ENCODE data around the gene NDEL1. TPM values are rescaled to one million over a fixed set of nuclear protein-coding genes. Genes with fewer than 3 reads are reported as not detected.

NDEL1 gene
- total RNA-seq, 5 donors from 2014 or later (not counting 1 experiment from before 2014, with no cell fraction given), result 83.4 to 241 (median 99.0) TPM

GRCh38 chr17:8475227-8475626, 39.5 kb downstream of the NDEL1 start:
- ChIA-PET CTCF (no interaction called here), POLR2A (no interaction called here)
- H3K4me3 Mint-ChIP-seq, result no peak overlapping the region
- H3K36me3 Mint-ChIP-seq, result peaks cover 58% of the 10 kb centered on the region
- ATAC-seq (replicated peaks in 1 of 4), result no peak
- Histone ChIP-seq H3K36me3 (ENCODE audit: control insufficient read depth in 2 of 2, extremely low read depth in 1 of 2, insufficient read depth in 1 of 2, low read length in 1 of 2) (peaks cover 32 to 75% of the 10 kb centered on the region in 2 donors), H3K4me1 (ENCODE audit: control insufficient read depth in 1 of 2, extremely low read depth in 1 of 2, insufficient read depth in 2 of 2, low read length in 2 of 2) (no peaks in the 10 kb centered on the region), H3K9me3 (no peaks in the 10 kb centered on the region), H3K4me3 (ENCODE audit: control insufficient read depth in 1 of 2, extremely low read depth in 1 of 2, low read length in 1 of 2) (no peak overlapping the region), H3K27ac (ENCODE audit: low read length) (no peak overlapping the region), H3K27me3 (replicated peaks in 1 of 2; ENCODE audit: control insufficient read depth in 2 of 2, extremely low read depth in 1 of 2, insufficient read depth in 2 of 2, low read length in 1 of 2) (no peaks in the 10 kb centered on the region)
- 97% methylated on average over 8 of the region's 9 CpGs for WGBS (ENCODE audit: insufficient coverage)
- H3K9me3 Mint-ChIP-seq, result no peaks in the 10 kb centered on the region
- H3K4me1 Mint-ChIP-seq, result peaks cover 0 to 1% (median 0%) of the 10 kb centered on the region in 3 donors
- H3K27ac Mint-ChIP-seq, result no peak overlapping the region
- H3K27me3 Mint-ChIP-seq, result no peaks in the 10 kb centered on the region
- DNase-seq, result no peak

DNA sequence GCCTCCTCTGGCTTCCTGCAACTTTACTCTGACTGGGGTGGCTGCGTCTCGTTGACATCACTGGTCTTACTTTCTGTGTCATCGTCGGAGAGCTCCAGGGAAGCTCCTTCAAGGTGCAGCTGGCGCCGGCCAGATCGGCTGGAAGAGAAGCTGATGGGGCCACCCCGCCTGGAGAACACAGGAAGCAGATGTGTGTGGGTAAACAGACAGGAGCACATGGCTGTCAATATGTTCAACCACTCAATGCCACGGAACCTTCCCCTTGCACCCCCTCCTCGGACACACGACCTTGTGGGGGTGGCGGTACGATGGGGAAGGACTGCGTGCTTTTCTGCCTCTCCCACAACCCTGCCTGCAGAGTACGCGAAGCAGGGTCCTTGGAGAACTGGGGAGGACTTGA, 40.1 kb downstream of the NDEL1 start:
- Mint-ChIP-seq H3K9me3 (no peaks in the 10 kb centered on the region), H3K27me3 (no peaks in the 10 kb centered on the region), H3K36me3 (peaks cover 58% of the 10 kb centered on the region), H3K4me3 (no peak overlapping the region), H3K27ac (no peak overlapping the region), H3K4me1 (peaks cover 0 to 1% (median 0%) of the 10 kb centered on the region in 3 donors)
- WGBS (ENCODE audit: insufficient coverage), result no CpG with 5 or more reads among the region's 16 CpGs
- ChIA-PET CTCF (no interaction called here), POLR2A (interaction anchor here (0.5 kb wide), 2 partner anchors 67 to 1608 kb away, joined by 5 to 8 read pairs; no protein-coding TSS in a partner anchor)
- no peaks in the 10 kb centered on the region for H3K4me1 ChIP-seq (ENCODE audit: control insufficient read depth in 1 of 2, extremely low read depth in 1 of 2, insufficient read depth in 2 of 2, low read length in 2 of 2)
- H3K4me3 ChIP-seq (ENCODE audit: control insufficient read depth in 1 of 2, extremely low read depth in 1 of 2, low read length in 1 of 2), result no peak overlapping the region
- no peak overlapping the region for H3K27ac ChIP-seq (ENCODE audit: low read length)
- ATAC-seq (replicated peaks in 1 of 4) (no peak), DNase-seq (no peak)
- peaks cover 27 to 73% of the 10 kb centered on the region in 2 donors for H3K36me3 ChIP-seq (ENCODE audit: control insufficient read depth in 2 of 2, extremely low read depth in 1 of 2, insufficient read depth in 1 of 2, low read length in 1 of 2)
- H3K27me3 ChIP-seq (replicated peaks in 1 of 2; ENCODE audit: control insufficient read depth in 2 of 2, extremely low read depth in 1 of 2, insufficient read depth in 2 of 2, low read length in 1 of 2), result no peaks in the 10 kb centered on the region
- H3K9me3 ChIP-seq, result no peaks in the 10 kb centered on the region

GRCh38 chr17:8476741-8477140, 41.1 kb downstream of the NDEL1 start:
- no peaks in the 10 kb centered on the region for H3K27me3 Mint-ChIP-seq
- ATAC-seq (replicated peaks in 1 of 4), result no peak
- no peaks in the 10 kb centered on the region for H3K9me3 Mint-ChIP-seq
- CTCF ChIA-PET, result no interaction called here
- H3K4me1 Mint-ChIP-seq, result no peaks in the 10 kb centered on the region
- no peak overlapping the region for H3K27ac ChIP-seq (ENCODE audit: low read length)
- WGBS (ENCODE audit: insufficient coverage), result 95% methylated on average over 21 of the region's 22 CpGs
- no peaks in the 10 kb centered on the region for H3K27me3 ChIP-seq (replicated peaks in 1 of 2; ENCODE audit: control insufficient read depth in 2 of 2, extremely low read depth in 1 of 2, insufficient read depth in 2 of 2, low read length in 1 of 2)
- POLR2A ChIA-PET, result no interaction called here
- H3K9me3 ChIP-seq, result no peaks in the 10 kb centered on the region
- no peak for DNase-seq
- no peak overlapping the region for H3K4me3 Mint-ChIP-seq
- H3K36me3 ChIP-seq (ENCODE audit: control insufficient read depth in 2 of 2, extremely low read depth in 1 of 2, insufficient read depth in 1 of 2, low read length in 1 of 2), result peaks cover 19 to 73% of the 10 kb centered on the region in 2 donors
- H3K27ac Mint-ChIP-seq, result no peak overlapping the region
- no peaks in the 10 kb centered on the region for H3K4me1 ChIP-seq (ENCODE audit: control insufficient read depth in 1 of 2, extremely low read depth in 1 of 2, insufficient read depth in 2 of 2, low read length in 2 of 2)
- no peak overlapping the region for H3K4me3 ChIP-seq (ENCODE audit: control insufficient read depth in 1 of 2, extremely low read depth in 1 of 2, low read length in 1 of 2)
- H3K36me3 Mint-ChIP-seq, result peaks cover 61% of the 10 kb centered on the region

DNA sequence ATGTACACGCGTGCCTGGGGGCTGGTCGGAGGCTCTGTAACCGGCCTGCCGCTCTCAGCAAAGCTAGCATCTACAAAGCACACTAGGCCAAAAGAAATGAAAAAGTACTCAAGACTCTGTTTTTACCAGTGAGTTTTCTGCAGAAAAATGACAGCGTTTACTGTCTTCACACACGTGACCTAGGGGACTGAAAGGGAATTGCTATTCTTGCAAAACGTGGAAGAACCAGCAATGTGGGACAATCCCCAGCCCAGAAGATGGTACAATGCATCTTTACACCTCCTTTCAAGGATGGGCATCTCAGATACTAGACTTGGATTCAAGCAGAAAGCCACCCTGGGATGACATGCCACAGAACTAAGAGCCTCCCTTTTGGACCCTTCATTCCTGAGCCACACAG, 41.5 kb downstream of the NDEL1 start:
- no peak for DNase-seq
- ChIA-PET POLR2A (interaction anchor here in 1 of 2 donors (0.7 kb wide), 1 partner anchor 19 kb away, joined by 3 read pairs; no protein-coding TSS in a partner anchor), CTCF (no interaction called here)
- H3K9me3 Mint-ChIP-seq, result no peaks in the 10 kb centered on the region
- Histone ChIP-seq H3K27me3 (replicated peaks in 1 of 2; ENCODE audit: control insufficient read depth in 2 of 2, extremely low read depth in 1 of 2, insufficient read depth in 2 of 2, low read length in 1 of 2) (no peaks in the 10 kb centered on the region), H3K9me3 (no peaks in the 10 kb centered on the region), H3K36me3 (ENCODE audit: control insufficient read depth in 2 of 2, extremely low read depth in 1 of 2, insufficient read depth in 1 of 2, low read length in 1 of 2) (peaks cover 16 to 71% of the 10 kb centered on the region in 2 donors), H3K4me3 (ENCODE audit: control insufficient read depth in 1 of 2, extremely low read depth in 1 of 2, low read length in 1 of 2) (no peak overlapping the region), H3K4me1 (ENCODE audit: control insufficient read depth in 1 of 2, extremely low read depth in 1 of 2, insufficient read depth in 2 of 2, low read length in 2 of 2) (no peaks in the 10 kb centered on the region), H3K27ac (ENCODE audit: low read length) (no peak overlapping the region)
- 98% methylated on average over 8 of the region's 8 CpGs for WGBS (ENCODE audit: insufficient coverage)
- peaks cover 65% of the 10 kb centered on the region for H3K36me3 Mint-ChIP-seq
- peak in 1 of 4 experiments; percentile 2 for ATAC-seq (replicated peaks in 1 of 4)
- no peak overlapping the region for H3K27ac Mint-ChIP-seq
- no peak overlapping the region for H3K4me3 Mint-ChIP-seq
- no peaks in the 10 kb centered on the region for H3K27me3 Mint-ChIP-seq
- no peaks in the 10 kb centered on the region for H3K4me1 Mint-ChIP-seq

DNA sequence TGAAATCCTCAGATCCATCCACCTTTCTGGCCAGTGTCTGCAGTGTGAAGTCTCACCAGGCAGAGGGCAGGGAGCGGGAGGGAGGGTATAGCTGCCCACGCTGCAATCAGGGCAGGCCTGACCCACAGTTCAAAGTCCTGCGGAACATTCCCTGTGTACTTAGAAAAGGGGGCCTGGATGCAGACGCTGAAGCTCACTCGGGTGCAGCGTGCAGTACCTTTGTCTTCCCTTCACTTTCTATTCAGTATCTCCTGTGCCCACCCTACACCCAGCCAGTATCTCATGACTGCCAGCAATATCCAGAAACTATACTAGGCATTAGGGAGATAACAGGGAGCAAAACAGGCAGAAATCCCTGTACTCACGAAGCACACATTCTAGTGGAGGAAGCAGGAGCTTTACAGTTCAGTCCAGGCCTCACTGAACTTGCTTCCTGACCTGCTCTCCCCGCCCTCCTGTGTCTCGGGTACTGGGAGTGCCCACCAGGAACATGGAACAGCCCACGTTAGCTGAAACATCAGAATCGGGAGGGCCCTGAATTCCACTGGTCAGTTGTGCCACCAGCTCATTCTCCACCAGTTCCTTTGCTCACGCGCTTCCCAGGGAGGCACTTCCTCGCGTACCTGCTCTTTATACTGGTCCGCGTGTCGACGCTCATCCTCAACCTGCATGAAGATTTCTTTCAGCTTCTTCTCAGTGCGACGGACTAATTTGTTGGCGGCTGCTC, 42.2 kb downstream of the NDEL1 start:
- Mint-ChIP-seq H3K9me3 (peaks cover 0 to under 1% (median 0%) of the 10 kb centered on the region in 3 donors), H3K36me3 (peaks cover 69% of the 10 kb centered on the region), H3K27ac (no peak overlapping the region), H3K4me1 (no peaks in the 10 kb centered on the region), H3K27me3 (no peaks in the 10 kb centered on the region), H3K4me3 (no peak overlapping the region)
- WGBS (ENCODE audit: insufficient coverage), result 98% methylated on average over 19 of the region's 22 CpGs
- no peaks in the 10 kb centered on the region for H3K27me3 ChIP-seq (replicated peaks in 1 of 2; ENCODE audit: control insufficient read depth in 2 of 2, extremely low read depth in 1 of 2, insufficient read depth in 2 of 2, low read length in 1 of 2)
- H3K36me3 ChIP-seq (ENCODE audit: control insufficient read depth in 2 of 2, extremely low read depth in 1 of 2, insufficient read depth in 1 of 2, low read length in 1 of 2), result peaks cover 19 to 65% of the 10 kb centered on the region in 2 donors
- H3K27ac ChIP-seq (ENCODE audit: low read length), result no peak overlapping the region
- ChIA-PET POLR2A (interaction anchor here in 1 of 2 donors (0.7 kb wide), 1 partner anchor 18 kb away, joined by 3 read pairs; no protein-coding TSS in a partner anchor), CTCF (no interaction called here)
- ATAC-seq (replicated peaks in 1 of 4), result peak in 1 of 4 experiments; percentile 13
- no peak overlapping the region for H3K4me3 ChIP-seq (ENCODE audit: control insufficient read depth in 1 of 2, extremely low read depth in 1 of 2, low read length in 1 of 2)
- no peaks in the 10 kb centered on the region for H3K9me3 ChIP-seq
- DNase-seq, result no peak
- no peaks in the 10 kb centered on the region for H3K4me1 ChIP-seq (ENCODE audit: control insufficient read depth in 1 of 2, extremely low read depth in 1 of 2, insufficient read depth in 2 of 2, low read length in 2 of 2)

GRCh38 chr17:8479431-8479947, 43.8 kb downstream of the NDEL1 start:
- Histone ChIP-seq H3K36me3 (ENCODE audit: control insufficient read depth in 2 of 2, extremely low read depth in 1 of 2, insufficient read depth in 1 of 2, low read length in 1 of 2) (peaks cover 19 to 60% of the 10 kb centered on the region in 2 donors), H3K4me1 (ENCODE audit: control insufficient read depth in 1 of 2, extremely low read depth in 1 of 2, insufficient read depth in 2 of 2, low read length in 2 of 2) (no peaks in the 10 kb centered on the region), H3K9me3 (no peaks in the 10 kb centered on the region), H3K4me3 (ENCODE audit: control insufficient read depth in 1 of 2, extremely low read depth in 1 of 2, low read length in 1 of 2) (no peak overlapping the region), H3K27me3 (replicated peaks in 1 of 2; ENCODE audit: control insufficient read depth in 2 of 2, extremely low read depth in 1 of 2, insufficient read depth in 2 of 2, low read length in 1 of 2) (no peaks in the 10 kb centered on the region), H3K27ac (ENCODE audit: low read length) (no peak overlapping the region)
- no peaks in the 10 kb centered on the region for H3K27me3 Mint-ChIP-seq
- DNase-seq (no peak), ATAC-seq (replicated peaks in 1 of 4) (no peak)
- peaks cover 0 to 9% (median 1%) of the 10 kb centered on the region in 3 donors for H3K9me3 Mint-ChIP-seq
- no peak overlapping the region for H3K4me3 Mint-ChIP-seq
- WGBS (ENCODE audit: insufficient coverage), result 100% methylated on average over 3 of the region's 11 CpGs
- POLR2A ChIA-PET, result interaction anchor here in 1 of 2 donors (0.6 kb wide), 1 partner anchor 213 kb away, joined by 3 read pairs; no protein-coding TSS in a partner anchor
- H3K27ac Mint-ChIP-seq, result no peak overlapping the region
- no peaks in the 10 kb centered on the region for H3K4me1 Mint-ChIP-seq
- peaks cover 66% of the 10 kb centered on the region for H3K36me3 Mint-ChIP-seq
- CTCF ChIA-PET, result no interaction called here

Data from T-cell (primary cell).